ENCODE measurements around the gene GBE1. TPM values are rescaled to one million over a fixed set of nuclear protein-coding genes. Genes with fewer than 3 reads are reported as not detected.
A peak's percentile ranks its signal among the peaks of the same experiment; 100 is the strongest.

The GBE1 gene
- polyA plus RNA-seq, 1 donor, result 9.6 TPM

- DNase-seq (ENCODE audit: low read depth), result no peak
These were observed 140.2 kb downstream of the GBE1 start for GRCh38 chr3:81621277-81621676.

GRCh38 chr3:81620849-81621248, 140.6 kb downstream of the GBE1 start:
- DNase-seq (ENCODE audit: low read depth), result no peak

- no peak for DNase-seq (ENCODE audit: low read depth)
These were observed 148.7 kb downstream of the GBE1 start for GRCh38 chr3:81612768-81613167.

GRCh38 chr3:81602781-81603180, 158.7 kb downstream of the GBE1 start:
- no peak for DNase-seq (ENCODE audit: low read depth)

- DNase-seq (ENCODE audit: low read depth), result no peak
These were observed 159.6 kb downstream of the GBE1 start for GRCh38 chr3:81601707-81602305.

- no peak for DNase-seq (ENCODE audit: low read depth)
These were observed 169.3 kb downstream of the GBE1 start for GRCh38 chr3:81592101-81592500.

GRCh38 chr3:81585937-81586336, 175.5 kb downstream of the GBE1 start:
- DNase-seq (ENCODE audit: low read depth), result no peak

- no peak for DNase-seq (ENCODE audit: low read depth)
These were observed 176.4 kb downstream of the GBE1 start for GRCh38 chr3:81585056-81585455.

- DNase-seq (ENCODE audit: low read depth), result peak; percentile 2
These were observed 179.4 kb downstream of the GBE1 start for GRCh38 chr3:81581966-81582599.

- peak; percentile 44 for DNase-seq (ENCODE audit: low read depth)
These were observed 181.1 kb downstream of the GBE1 start for GRCh38 chr3:81580355-81580754.

- DNase-seq (ENCODE audit: low read depth), result no peak
These were observed 181.7 kb downstream of the GBE1 start for GRCh38 chr3:81579744-81580143.

- no peak for DNase-seq (ENCODE audit: low read depth)
These were observed 189.2 kb downstream of the GBE1 start for GRCh38 chr3:81572201-81572756.

GRCh38 chr3:81568378-81568777, 193.1 kb downstream of the GBE1 start:
- no peak for DNase-seq (ENCODE audit: low read depth)

GRCh38 chr3:81565041-81565440, 196.4 kb downstream of the GBE1 start:
- DNase-seq (ENCODE audit: low read depth), result no peak

GRCh38 chr3:81558106-81558505, 203.3 kb downstream of the GBE1 start:
- no peak for DNase-seq (ENCODE audit: low read depth)

GRCh38 chr3:81554801-81555200, 206.6 kb downstream of the GBE1 start:
- DNase-seq (ENCODE audit: low read depth), result no peak

GRCh38 chr3:81554388-81554787, 207.1 kb downstream of the GBE1 start:
- DNase-seq (ENCODE audit: low read depth), result no peak

- no peak for DNase-seq (ENCODE audit: low read depth)
These were observed 211.0 kb downstream of the GBE1 start for GRCh38 chr3:81550415-81550814.

GRCh38 chr3:81549831-81550230, 211.6 kb downstream of the GBE1 start:
- DNase-seq (ENCODE audit: low read depth), result no peak

- DNase-seq (ENCODE audit: low read depth), result no peak
These were observed 212.1 kb downstream of the GBE1 start for GRCh38 chr3:81549388-81549787.

GRCh38 chr3:81545572-81545971, 215.9 kb downstream of the GBE1 start:
- DNase-seq (ENCODE audit: low read depth), result no peak

- no peak for DNase-seq (ENCODE audit: low read depth)
These were observed 217.1 kb downstream of the GBE1 start for GRCh38 chr3:81544385-81544784.

- no peak for DNase-seq (ENCODE audit: low read depth)
These were observed 220.7 kb downstream of the GBE1 start for GRCh38 chr3:81540787-81541186.

GRCh38 chr3:81531846-81532245, 229.6 kb downstream of the GBE1 start:
- no peak for DNase-seq (ENCODE audit: low read depth)

Measured in forelimb muscle (tissue), 1 donor.